Measurements from ENCODE around the gene HLA-DOA. TPM values are rescaled to one million over a fixed set of nuclear protein-coding genes. Genes with fewer than 3 reads are reported as not detected.

Gene HLA-DOA
- total and polyA plus RNA-seq, 2 of the 8 experiments (the other 6 are each of a cell fraction or from before 2014, with no cell fraction given): 23.7 to 89.0 TPM

- H3K14ac ChIP-seq (ENCODE audit: insufficient read length): no peak overlapping the region
- no peak overlapping the region for H2AFZ ChIP-seq (ENCODE audit: low read length)
- H3K4me1 ChIP-seq (replicated peaks in 1 of 4; ENCODE audit: control insufficient read depth in 3 of 4, insufficient read depth in 4 of 4, low read length in 3 of 4): peaks cover 5 to 10% (median 8%) of the 10 kb centered on the region in 4 experiments
- no peaks in the 10 kb centered on the region for H3K79me2 ChIP-seq (ENCODE audit: control insufficient read depth in 1 of 2, insufficient read depth in 2 of 2, low read length in 2 of 2)
- no peak overlapping the region for H3K9ac ChIP-seq (replicated peaks in 1 of 4; ENCODE audit: extremely low read depth in 1 of 4, low read depth in 3 of 4, low read length in 3 of 4)
- peak overlapping the region; percentile 82 to 92; a peak in 3 of 4 replicates for H3K4me2 ChIP-seq (ENCODE audit: insufficient read depth in 1 of 2, low read depth in 2 of 2, low read length in 2 of 2)
- no peak overlapping the region for H2BK12ac ChIP-seq (ENCODE audit: low read depth, low read length)
- no peak overlapping the region for H3K23ac ChIP-seq (ENCODE audit: insufficient read length)
- no peak overlapping the region for H2BK20ac ChIP-seq (ENCODE audit: low read length)
- H4K20me1 ChIP-seq (replicated peaks in 1 of 2; ENCODE audit: control insufficient read depth in 1 of 2, insufficient read depth in 2 of 2, low read length in 2 of 2): no peaks in the 10 kb centered on the region
- no peak overlapping the region for H3K27ac ChIP-seq (ENCODE audit: low read depth, low read length)
- H4K91ac ChIP-seq (replicated peaks; ENCODE audit: insufficient read length, low read length): no peak overlapping the region
- peak overlapping the region in 1 of 4 experiments; percentile 68; a peak in 1 of 8 replicates for H3K4me3 ChIP-seq (ENCODE audit: extremely low read depth in 1 of 4, insufficient read depth in 2 of 4, low read depth in 3 of 4, low read length in 4 of 4)
- POLR2A ChIA-PET (ENCODE audit: partially characterized antibody): interaction anchor here (0.6 to 4.4 kb wide), 12 partner anchors 10 to 470 kb away, joined by 3 to 26 read pairs (median 5); no protein-coding TSS in a partner anchor
- WGBS, 2 experiments (ENCODE audit: extremely low coverage in 1 of 2, insufficient coverage in 1 of 2, insufficient read length in 1 of 2, insufficient replicate concordance in 2 of 2, low coverage in 1 of 2, low lambda C conversion rate in 2 of 2, missing lambda C conversion rate in 1 of 2): 52% methylated on average over 7 of the region's 7 CpGs; no CpG with 5 or more reads in 1 of the 2 experiments
- H3K79me1 ChIP-seq (ENCODE audit: low read depth, low read length): peaks cover 2% of the 10 kb centered on the region
- H2BK120ac ChIP-seq (replicated peaks; ENCODE audit: low read depth, low read length): no peak overlapping the region
- H3K9me3 ChIP-seq (ENCODE audit: insufficient read depth in 2 of 2, low read depth in 1 of 2, low read length in 1 of 2): no peaks in the 10 kb centered on the region
- peaks cover 4% of the 10 kb centered on the region; the same call in 1 of the 2 replicates for H3K23me2 ChIP-seq (ENCODE audit: low read depth, low read length)
- peaks cover 0 to 4% (median 2%) of the 10 kb centered on the region in 4 experiments; a peak in 2 of 8 replicates for H3K36me3 ChIP-seq (ENCODE audit: control insufficient read depth in 2 of 4, insufficient read depth in 4 of 4, low read length in 3 of 4)
- 0 out of 2 replicates have a peak overlapping the region, but pooled peaks have one; percentile 45 for H2BK5ac ChIP-seq (ENCODE audit: low read depth, low read length)
- no peak overlapping the region for H4K5ac ChIP-seq (ENCODE audit: insufficient read length, low read depth, low read length)
- H3K18ac ChIP-seq (ENCODE audit: extremely low read depth, low read length): no peak overlapping the region
- no peak overlapping the region for H3K4ac ChIP-seq (replicated peaks; ENCODE audit: insufficient read length, low read depth, low read length)
- FAIRE-seq (no peak), DNase-seq (ENCODE audit: low read depth in 1 of 2, low spot score in 2 of 2) (no peak)
- no peak overlapping the region for H2AK5ac ChIP-seq (ENCODE audit: low read depth, low read length)
- no peak overlapping the region for H3K56ac ChIP-seq (replicated peaks; ENCODE audit: insufficient read length, low read depth, low read length)
- no peaks in the 10 kb centered on the region for H3K27me3 ChIP-seq (replicated peaks in 1 of 4; ENCODE audit: control insufficient read depth in 3 of 4, extremely low read depth in 1 of 4, insufficient read depth in 3 of 4, low read length in 3 of 4)
- no peak overlapping the region for H2BK15ac ChIP-seq (ENCODE audit: low read length)
- no peak overlapping the region for H4K8ac ChIP-seq (ENCODE audit: extremely low read depth, insufficient read depth, low read length)
- CTCF ChIA-PET (ENCODE audit: partially characterized antibody): interaction anchor here (0.7 to 8.2 kb wide), 14 partner anchors 10 to 289 kb away, joined by 3 to 118 read pairs (median 4); no protein-coding TSS in a partner anchor
- no peak; the same call in 1 of the 2 replicates for TF ChIP-seq RFX5 (IDR thresholded peaks at IDR 0.05; ENCODE audit: borderline replicate concordance, low read depth, low read length)
- no peak for TF ChIP-seq RAD21 (IDR thresholded peaks at IDR 0.05 in 1 of 2, conservative IDR thresholded peaks at IDR 0.05 in 1 of 2; ENCODE audit: low read depth in 2 of 2, low read length in 2 of 2)
- no peak for TF ChIP-seq SP4 (IDR thresholded peaks at IDR 0.05; ENCODE audit: low read length)
- no peak for TF ChIP-seq SRF (IDR thresholded peaks at IDR 0.05; ENCODE audit: low read depth, low read length)
- TF ChIP-seq HDAC2 (IDR thresholded peaks at IDR 0.05; ENCODE audit: borderline replicate concordance in 1 of 2, low read depth in 2 of 2, low read length in 2 of 2): no peak
- no peak for TF ChIP-seq CREB1 (IDR thresholded peaks at IDR 0.05)
- no peak for TF ChIP-seq EGR1 (IDR thresholded peaks at IDR 0.05; ENCODE audit: borderline replicate concordance, low read depth, low read length)
- TF ChIP-seq EZH2 (IDR thresholded peaks at IDR 0.05; ENCODE audit: low read depth, low read length, severe bottlenecking): no peak
- TF ChIP-seq NANOG (IDR thresholded peaks at IDR 0.05; ENCODE audit: insufficient read depth, low read depth, low read length, poor library complexity, severe bottlenecking): no peak
- TF ChIP-seq EP300 (IDR thresholded peaks at IDR 0.05; ENCODE audit: borderline replicate concordance in 1 of 2, low read depth in 2 of 2, low read length in 2 of 2): no peak
- TF ChIP-seq CBX8 (IDR thresholded peaks at IDR 0.05; ENCODE audit: borderline replicate concordance, low read depth, low read length): no peak
Measured at GRCh38 chr6:33010356-33010755, 965 bp upstream of the HLA-DOA start.

Measured in H1 (cell line).